ENCODE data around the gene SMIM3. TPM values are rescaled to one million over a fixed set of nuclear protein-coding genes. Genes with fewer than 3 reads are reported as not detected.
"Not testable (repeated sequence)": the region's sequence is repeated elsewhere in the genome, so short reads cannot be mapped to it uniquely, and the experiment has no call there.

Gene SMIM3
- total RNA-seq, 1 experiment from 2014 or later = 14.5 TPM

DNA sequence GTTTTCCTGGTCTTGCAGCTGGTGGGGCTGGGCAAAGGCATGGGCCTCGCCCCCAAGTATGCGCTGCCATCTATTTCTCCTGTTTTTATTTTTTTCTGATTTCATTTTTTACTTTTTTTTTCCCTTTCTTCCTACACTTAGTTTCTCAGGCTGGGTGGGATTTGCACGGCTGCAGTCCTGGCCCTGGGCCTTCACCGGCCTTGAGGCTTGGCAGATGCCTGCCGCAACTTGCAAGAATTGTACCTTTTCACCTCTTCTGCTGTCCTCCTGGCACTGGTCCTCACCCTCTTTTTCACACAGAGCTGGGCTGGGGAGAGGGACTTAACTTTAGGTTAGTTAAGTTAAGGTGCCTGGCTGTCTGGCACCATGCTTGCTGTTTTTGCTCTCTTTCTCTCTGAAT, 57.5 kb downstream of the SMIM3 start:
- H3K27ac ChIP-seq (ENCODE audit: low read depth, low read length, poor library complexity, severe bottlenecking) = no peak overlapping the region
- H3K9me3 ChIP-seq (ENCODE audit: low read depth, low read length, poor library complexity, severe bottlenecking) = peaks cover 29% of the 10 kb centered on the region
- no peak overlapping the region for H3K4me3 ChIP-seq (ENCODE audit: low read depth, low read length, poor library complexity, severe bottlenecking)
- H3K27me3 ChIP-seq (replicated peaks; ENCODE audit: insufficient read depth, low read depth, low read length, poor library complexity) = peaks cover 31% of the 10 kb centered on the region
- CTCF ChIA-PET = no interaction called here
- no TSS peak for BruUV-seq (replicated peaks)
- POLR2A ChIA-PET (ENCODE audit: low non-redundant PET) = no interaction called here
- TF ChIP-seq, protein P1, sequence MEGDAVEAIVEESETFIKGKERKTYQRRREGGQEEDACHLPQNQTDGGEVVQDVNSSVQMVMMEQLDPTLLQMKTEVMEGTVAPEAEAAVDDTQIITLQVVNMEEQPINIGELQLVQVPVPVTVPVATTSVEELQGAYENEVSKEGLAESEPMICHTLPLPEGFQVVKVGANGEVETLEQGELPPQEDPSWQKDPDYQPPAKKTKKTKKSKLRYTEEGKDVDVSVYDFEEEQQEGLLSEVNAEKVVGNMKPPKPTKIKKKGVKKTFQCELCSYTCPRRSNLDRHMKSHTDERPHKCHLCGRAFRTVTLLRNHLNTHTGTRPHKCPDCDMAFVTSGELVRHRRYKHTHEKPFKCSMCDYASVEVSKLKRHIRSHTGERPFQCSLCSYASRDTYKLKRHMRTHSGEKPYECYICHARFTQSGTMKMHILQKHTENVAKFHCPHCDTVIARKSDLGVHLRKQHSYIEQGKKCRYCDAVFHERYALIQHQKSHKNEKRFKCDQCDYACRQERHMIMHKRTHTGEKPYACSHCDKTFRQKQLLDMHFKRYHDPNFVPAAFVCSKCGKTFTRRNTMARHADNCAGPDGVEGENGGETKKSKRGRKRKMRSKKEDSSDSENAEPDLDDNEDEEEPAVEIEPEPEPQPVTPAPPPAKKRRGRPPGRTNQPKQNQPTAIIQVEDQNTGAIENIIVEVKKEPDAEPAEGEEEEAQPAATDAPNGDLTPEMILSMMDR (conservative IDR thresholded peaks at IDR 0.05; ENCODE audit: low read depth, low read length) = no peak
- no peak for TF ChIP-seq EZH2 (IDR thresholded peaks at IDR 0.05; ENCODE audit: borderline replicate concordance, low read depth, low read length, poor library complexity, severe bottlenecking)
- DNase-seq (ENCODE audit: low spot score) = no peak
- H3K4me1 ChIP-seq (ENCODE audit: insufficient read depth, low read length, poor library complexity, severe bottlenecking) = peaks cover 8% of the 10 kb centered on the region
- intact Hi-C loops (cut with micrococcal nuclease; ENCODE audit: unreplicated experiment) = no loop called here
- no peaks in the 10 kb centered on the region for H3K36me3 ChIP-seq (ENCODE audit: insufficient read depth, low read length, poor library complexity, severe bottlenecking)

DNA sequence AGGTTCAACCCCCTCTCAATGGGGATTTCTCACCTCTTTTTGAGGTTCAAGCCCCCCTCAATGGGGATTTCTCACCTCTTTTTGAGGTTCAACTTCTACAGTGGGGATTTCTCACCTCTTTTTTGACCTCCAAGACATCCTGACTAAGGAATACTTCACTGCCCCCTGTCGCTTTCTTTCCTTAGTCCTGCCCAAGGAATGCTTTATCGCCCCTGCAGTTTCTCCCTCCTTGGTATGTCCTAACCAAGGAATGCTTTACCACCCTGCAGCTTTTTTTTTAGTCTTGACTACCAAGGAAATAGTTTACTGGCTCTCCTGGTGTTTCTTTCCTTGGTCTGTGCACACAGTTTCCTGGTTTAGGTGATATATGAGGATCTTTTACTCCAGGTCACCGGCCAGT, 58.1 kb downstream of the SMIM3 start:
- Histone ChIP-seq H3K36me3 (ENCODE audit: insufficient read depth, low read length, poor library complexity, severe bottlenecking) (no peaks in the 10 kb centered on the region), H3K27ac (ENCODE audit: low read depth, low read length, poor library complexity, severe bottlenecking) (no peak overlapping the region), H3K9me3 (ENCODE audit: low read depth, low read length, poor library complexity, severe bottlenecking) (peaks cover 22% of the 10 kb centered on the region), H3K4me3 (ENCODE audit: low read depth, low read length, poor library complexity, severe bottlenecking) (no peak overlapping the region), H3K4me1 (ENCODE audit: insufficient read depth, low read length, poor library complexity, severe bottlenecking) (peaks cover 8% of the 10 kb centered on the region), H3K27me3 (replicated peaks; ENCODE audit: insufficient read depth, low read depth, low read length, poor library complexity) (peaks cover 34% of the 10 kb centered on the region)
- no peak for DNase-seq (ENCODE audit: low spot score)
- intact Hi-C loops (cut with micrococcal nuclease; ENCODE audit: unreplicated experiment) = no loop called here
- BruUV-seq (replicated peaks) = no TSS peak
- ChIA-PET POLR2A (ENCODE audit: low non-redundant PET) (no interaction called here), CTCF (no interaction called here)
- no peak for TF ChIP-seq EZH2 (IDR thresholded peaks at IDR 0.05; ENCODE audit: borderline replicate concordance, low read depth, low read length, poor library complexity, severe bottlenecking)
- TF ChIP-seq, protein P1 (conservative IDR thresholded peaks at IDR 0.05; ENCODE audit: low read depth, low read length) = no peak

DNA sequence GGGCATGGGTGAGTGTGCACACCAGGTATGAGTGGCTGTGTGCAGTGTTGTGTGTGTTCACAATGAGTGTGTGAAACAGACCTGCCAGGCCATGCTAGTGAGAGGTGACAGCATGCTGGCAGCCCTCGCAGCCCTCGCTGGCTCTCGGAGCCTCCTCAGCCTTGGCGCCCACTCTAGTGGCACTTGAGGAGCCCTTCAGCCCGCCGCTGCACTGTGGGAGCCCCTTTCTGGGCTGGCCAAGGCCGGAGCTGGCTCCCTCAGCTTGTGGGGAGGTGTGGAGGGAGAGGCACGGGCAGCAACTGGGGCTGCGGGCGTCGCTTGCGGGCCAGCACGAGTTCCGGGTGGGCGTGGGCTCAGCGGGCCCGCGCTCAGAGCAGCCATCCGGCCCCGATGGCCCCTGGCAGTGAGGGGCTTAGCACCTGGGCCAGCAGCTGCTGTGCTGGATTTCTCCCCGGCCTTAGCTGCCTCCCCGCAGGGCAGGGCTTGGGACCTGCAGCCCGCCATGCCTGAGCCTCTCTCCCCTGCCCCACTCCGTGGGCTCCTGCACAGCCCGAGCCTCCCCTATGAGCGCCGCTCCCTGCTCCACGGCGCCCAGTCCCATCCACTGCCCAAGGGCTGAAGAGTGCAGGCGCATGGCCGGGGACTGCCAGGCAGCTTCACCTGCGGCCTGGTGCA, 66.8 kb downstream of the SMIM3 start:
- DNase-seq (ENCODE audit: low spot score); POLR2A ChIA-PET (ENCODE audit: low non-redundant PET); H3K27ac ChIP-seq (ENCODE audit: low read depth, low read length, poor library complexity, severe bottlenecking); H3K4me1 ChIP-seq (ENCODE audit: insufficient read depth, low read length, poor library complexity, severe bottlenecking); H3K36me3 ChIP-seq (ENCODE audit: insufficient read depth, low read length, poor library complexity, severe bottlenecking); BruUV-seq (replicated peaks); H3K4me3 ChIP-seq (ENCODE audit: low read depth, low read length, poor library complexity, severe bottlenecking); H3K9me3 ChIP-seq (ENCODE audit: low read depth, low read length, poor library complexity, severe bottlenecking): not testable (repeated sequence)
- H3K27me3 ChIP-seq (replicated peaks; ENCODE audit: insufficient read depth, low read depth, low read length, poor library complexity) = peaks cover 11% of the 10 kb centered on the region
- CTCF ChIA-PET = interaction anchor here (2.1 kb wide), 1 partner anchor 44 kb away, joined by 20 read pairs; no protein-coding TSS in a partner anchor
- intact Hi-C loops (cut with micrococcal nuclease; ENCODE audit: unreplicated experiment) = loop anchor here (5.0 to 10.0 kb wide), 2 partner anchors 171 to 388 kb away; no protein-coding TSS in a partner anchor

DNA sequence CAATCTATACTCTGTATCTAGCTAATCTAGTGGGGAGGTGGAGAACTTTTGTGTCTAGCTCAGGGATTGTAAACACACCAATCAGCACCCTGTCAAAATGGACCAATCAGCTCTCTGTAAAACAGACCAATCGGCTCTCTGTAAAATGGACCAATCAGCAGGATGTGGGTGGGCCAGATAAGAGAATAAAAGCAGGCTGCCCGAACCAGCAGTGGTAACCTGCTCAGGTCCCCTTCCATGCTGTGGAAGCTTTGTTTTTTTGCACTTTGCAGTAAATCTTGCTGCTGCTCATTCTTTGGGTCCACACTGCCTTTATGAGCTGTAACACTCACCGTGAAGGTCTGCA, 67.7 kb downstream of the SMIM3 start, which contains the start of gene IRGM:
Gene IRGM (plus strand): TSS at position 214 of the 346 bp plus-strand sequence. CDS start 1,603 bp downstream, outside the sequence.
- H3K27ac ChIP-seq (ENCODE audit: low read depth, low read length, poor library complexity, severe bottlenecking); BruUV-seq (replicated peaks); POLR2A ChIA-PET (ENCODE audit: low non-redundant PET); H3K9me3 ChIP-seq (ENCODE audit: low read depth, low read length, poor library complexity, severe bottlenecking); H3K27me3 ChIP-seq (replicated peaks; ENCODE audit: insufficient read depth, low read depth, low read length, poor library complexity); H3K36me3 ChIP-seq (ENCODE audit: insufficient read depth, low read length, poor library complexity, severe bottlenecking); H3K4me1 ChIP-seq (ENCODE audit: insufficient read depth, low read length, poor library complexity, severe bottlenecking); H3K4me3 ChIP-seq (ENCODE audit: low read depth, low read length, poor library complexity, severe bottlenecking); DNase-seq (ENCODE audit: low spot score): not testable (repeated sequence)
- CTCF ChIA-PET = interaction anchor here (0.9 to 2.1 kb wide), 4 partner anchors 12 to 286 kb away, joined by 4 to 20 read pairs (median 4); partner anchors contain the start of gene RBM22
- intact Hi-C loops (cut with micrococcal nuclease; ENCODE audit: unreplicated experiment) = loop anchor here (5.0 to 10.0 kb wide), 2 partner anchors 171 to 389 kb away; no protein-coding TSS in a partner anchor

Other genes with a start within 250 kb of the SMIM3 start
- 7.6 and 10.0 TPM in 2 replicates for gene SYNPO, start 138.1 kb upstream of the SMIM3 start, total RNA-seq (2021)
- 2.4 and 2.7 TPM in 2 replicates for gene MYOZ3, start 117.5 kb upstream of the SMIM3 start, total RNA-seq (2021)
- 58.7 and 66.8 TPM in 2 replicates for gene RBM22, start 77.7 kb upstream of the SMIM3 start, total RNA-seq (2021)
- gene DCTN4, start 19.7 kb upstream of the SMIM3 start, total RNA-seq (2021) = 62.3 and 67.6 TPM in 2 replicates
- gene IRGM, start 67.8 kb downstream of the SMIM3 start, total RNA-seq (2021) = not detected in 2 replicates
- gene ZNF300, start 126.2 kb downstream of the SMIM3 start, total RNA-seq (2021) = 12.6 and 13.1 TPM in 2 replicates
- 0.19 and 0.24 TPM in 2 replicates for gene GPX3, start 241.8 kb downstream of the SMIM3 start, total RNA-seq (2021)